ENCODE measurements around the gene ZNF230. TPM values are rescaled to one million over a fixed set of nuclear protein-coding genes. Genes with fewer than 3 reads are reported as not detected.
A peak's percentile ranks its signal among the peaks of the same experiment; 100 is the strongest.

Gene ZNF230
- total and polyA plus RNA-seq, 9 of the 15 experiments (the other 6 are each of a cell fraction or from before 2014, with no cell fraction given), result 1.3 to 4.0 (median 2.2) TPM

GRCh38 chr19:43983912-43984686, 18.7 kb upstream of the ZNF230 start, which contains the start of gene ZNF155 (continued):
- TF ChIP-seq ZNF398 (CRISPR knock-in tag; IDR thresholded peaks at IDR 0.05) (no peak), RNF219 (CRISPR knock-in tag; IDR thresholded peaks at IDR 0.05) (no peak), RBM14 (IDR thresholded peaks at IDR 0.05; ENCODE audit: borderline replicate concordance, insufficient read depth, low read depth, low read length) (no peak), CREB3L1 (IDR thresholded peaks at IDR 0.05; ENCODE audit: borderline replicate concordance, low read depth) (peak; percentile 57; the same call in 1 of the 2 replicates), CBX3 (IDR thresholded peaks at IDR 0.05; ENCODE audit: borderline replicate concordance in 1 of 2, low read length in 2 of 2) (no peak), THRAP3 (IDR thresholded peaks at IDR 0.05; ENCODE audit: borderline replicate concordance) (no peak), ZBTB5 (IDR thresholded peaks at IDR 0.05) (no peak), ARNT (IDR thresholded peaks at IDR 0.05) (no peak), MAZ (CRISPR knock-in tag; conservative IDR thresholded peaks at IDR 0.05 in 1 of 2, IDR thresholded peaks at IDR 0.05 in 1 of 2) (0 out of 4 replicates have a peak, but pooled peaks of 1 of the 2 experiments have one; percentile 21), ZNF785 (CRISPR knock-in tag; IDR thresholded peaks at IDR 0.05) (no peak), HDAC2 (IDR thresholded peaks at IDR 0.05) (no peak), HCFC1 (IDR thresholded peaks at IDR 0.05; ENCODE audit: low read depth, low read length) (peak; percentile 92), PTBP1 (IDR thresholded peaks at IDR 0.05; ENCODE audit: low read depth, low read length) (no peak), CHD4 (IDR thresholded peaks at IDR 0.05; ENCODE audit: insufficient read depth, insufficient replicate concordance, low read depth, low read length, poor library complexity, severe bottlenecking) (no peak), ZNF668 (CRISPR knock-in tag; IDR thresholded peaks at IDR 0.05) (no peak), GABPB1 (CRISPR knock-in tag; IDR thresholded peaks at IDR 0.05) (peak; percentile 71; the same call in 1 of the 2 replicates)

Data from K562 (cell line).